H9 (cell line): Measurements from ENCODE around the gene OARD1. TPM values are rescaled to one million over a fixed set of nuclear protein-coding genes. Genes with fewer than 3 reads are reported as not detected.

Source experiments
- DNase-seq: peaks from one replicate; pipeline ENCODE4 v3.0.0-alpha.2; 2017
- H2AFZ ChIP-seq: one replicate; pipeline ENCODE4 v1.6.1; 2013; ENCODE audit warnings: mild to moderate bottlenecking, low read length, control low read depth, moderate library complexity
- H2AK5ac ChIP-seq: 2 replicates; pipeline ENCODE4 v1.6.1; 2013; ENCODE audit warnings: low read length, control low read depth, mixed read lengths; ENCODE audit not compliant: insufficient read length
- H2BK120ac ChIP-seq: one replicate; pipeline ENCODE4 v1.6.1; 2013; ENCODE audit warnings: low read depth, mild to moderate bottlenecking, low read length, control low read depth, inconsistent platforms; ENCODE audit not compliant: poor library complexity, severe bottlenecking
- H2BK12ac ChIP-seq: 2 replicates; pipeline ENCODE4 v1.6.1; 2013; ENCODE audit warnings: low read length, control low read depth, mixed read lengths, low read depth; ENCODE audit not compliant: insufficient read length
- H2BK15ac ChIP-seq: 2 replicates; pipeline ENCODE4 v1.6.1; 2013; ENCODE audit warnings: low read depth, low read length, control low read depth
- H2BK20ac ChIP-seq: one replicate; pipeline ENCODE4 v1.6.1; 2013; ENCODE audit warnings: low read depth, mild to moderate bottlenecking, low read length, control low read depth, inconsistent platforms; ENCODE audit not compliant: poor library complexity, severe bottlenecking
- H2BK5ac ChIP-seq: 2 replicates; pipeline ENCODE4 v1.6.1; 2013; ENCODE audit warnings: low read length, control low read depth, mixed read lengths; ENCODE audit not compliant: insufficient read length
- H3K14ac ChIP-seq: 2 replicates; pipeline ENCODE4 v1.6.1; 2013; ENCODE audit warnings: low read length, control low read depth; ENCODE audit not compliant: insufficient read depth
- H3K18ac ChIP-seq: 2 replicates; pipeline ENCODE4 v1.6.1; 2013; ENCODE audit warnings: low read depth, mild to moderate bottlenecking, mixed read lengths, low read length, control low read depth; ENCODE audit not compliant: insufficient read length
- H3K23ac ChIP-seq: 2 replicates; pipeline ENCODE4 v1.6.1; 2013; ENCODE audit warnings: low read length, control low read depth, mixed read lengths, low read depth; ENCODE audit not compliant: insufficient read length
- H3K23me2 ChIP-seq: 2 replicates; pipeline ENCODE4 v1.6.1; 2013; ENCODE audit warnings: low read depth, mild to moderate bottlenecking, mixed read lengths, low read length, control low read depth; ENCODE audit not compliant: insufficient read length, poor library complexity, severe bottlenecking
- H3K27ac ChIP-seq: 2 replicates; pipeline ENCODE4 v1.5.1; 2013; ENCODE audit warnings: low read length, control low read depth, mixed read lengths, low read depth; ENCODE audit not compliant: insufficient read length
- H3K27me3 ChIP-seq: 2 replicates; pipeline ENCODE4 v1.6.1; 2013; ENCODE audit warnings: low read length, control low read depth, inconsistent platforms; ENCODE audit not compliant: insufficient read depth
- H3K4ac ChIP-seq: 2 replicates; pipeline ENCODE4 v1.6.1; 2013; ENCODE audit warnings: low read depth, mild to moderate bottlenecking, control low read depth, inconsistent platforms, low read length, moderate library complexity
- H3K4me1 ChIP-seq: 2 replicates; pipeline ENCODE4 v1.6.1; 2013; ENCODE audit warnings: low read length, control low read depth, inconsistent platforms; ENCODE audit not compliant: insufficient read depth
- H3K4me2 ChIP-seq: 2 replicates; pipeline ENCODE4 v1.6.1; 2013; ENCODE audit warnings: low read length, control low read depth, mixed read lengths; ENCODE audit not compliant: insufficient read length, insufficient read depth
- H3K56ac ChIP-seq: 2 replicates; pipeline ENCODE4 v1.6.1; 2013; ENCODE audit warnings: low read depth, mild to moderate bottlenecking, mixed read lengths, low read length, control low read depth; ENCODE audit not compliant: insufficient read length
- H3K79me1 ChIP-seq: 2 replicates; pipeline ENCODE4 v1.6.1; 2013; ENCODE audit warnings: low read depth, mild to moderate bottlenecking, moderate library complexity, low read length, control low read depth, inconsistent platforms; ENCODE audit not compliant: insufficient read depth, poor library complexity, severe bottlenecking
- H3K79me2 ChIP-seq: 2 replicates; pipeline ENCODE4 v1.6.1; 2013; ENCODE audit warnings: low read length, control low read depth, inconsistent platforms; ENCODE audit not compliant: insufficient read depth
- H3K9ac ChIP-seq: 2 replicates; pipeline ENCODE4 v1.6.1; 2013; ENCODE audit warnings: low read length, control low read depth, mixed read lengths; ENCODE audit not compliant: insufficient read length; ENCODE audit errors: extremely low read depth
- H3K9me3 ChIP-seq: one replicate; pipeline ENCODE4 v1.6.1; 2013; ENCODE audit warnings: low read depth, low read length, inconsistent platforms; ENCODE audit not compliant: control insufficient read depth
- H3T11ph ChIP-seq: one replicate; pipeline ENCODE4 v1.6.1; 2013; ENCODE audit warnings: mild to moderate bottlenecking, low read length, control low read depth, inconsistent platforms
- H4K20me1 ChIP-seq: one replicate; pipeline ENCODE4 v1.6.1; 2013; ENCODE audit not compliant: control insufficient read depth, insufficient read length, insufficient read depth
- H4K5ac ChIP-seq: 2 replicates; pipeline ENCODE4 v1.6.1; 2013; ENCODE audit warnings: low read depth, mild to moderate bottlenecking, mixed read lengths, low read length, control low read depth; ENCODE audit not compliant: insufficient read length
- H4K8ac ChIP-seq: replicated peaks from 2 replicates; pipeline ENCODE4 v1.6.1; 2013; ENCODE audit warnings: low read length, control low read depth, mixed read lengths, low read depth; ENCODE audit not compliant: insufficient read length
- H4K91ac ChIP-seq: 2 replicates; pipeline ENCODE4 v1.6.1; 2013; ENCODE audit warnings: low read depth, mild to moderate bottlenecking, moderate library complexity, mixed read lengths, low read length, control low read depth; ENCODE audit not compliant: insufficient read length
- H3K27ac Mint-ChIP-seq, 3 experiments: 2 replicates in 2 of 3; 3 replicates in 1 of 3; pipeline ENCODE4 v1.8.0; 2020 to 2021; ENCODE audit warnings: mixed read lengths in 3 of 3, mild to moderate bottlenecking in 1 of 3, moderate library complexity in 1 of 3
- H3K27me3 Mint-ChIP-seq: 2 replicates; pipeline ENCODE4 v1.8.0; 2021; ENCODE audit warnings: low read depth, mild to moderate bottlenecking, moderate library complexity, mixed read lengths
- H3K36me3 Mint-ChIP-seq, 3 experiments: 2 replicates in 2 of 3; 3 replicates in 1 of 3; pipeline ENCODE4 v1.8.0; 2020 to 2021; ENCODE audit warnings: low read depth in 3 of 3, mixed read lengths in 3 of 3; ENCODE audit not compliant: insufficient read depth in 1 of 3
- H3K4me1 Mint-ChIP-seq, 2 experiments: 2 replicates each; pipeline ENCODE4 v1.8.0; 2020; ENCODE audit warnings: mixed read lengths in 2 of 2
- H3K4me3 Mint-ChIP-seq, 2 experiments: 2 replicates in 1 of 2; 3 replicates in 1 of 2; pipeline ENCODE4 v1.8.0; 2020 to 2021; ENCODE audit warnings: mild to moderate bottlenecking in 2 of 2, mixed read lengths in 2 of 2, moderate library complexity in 1 of 2
- H3K9me3 Mint-ChIP-seq, 2 experiments: 2 replicates in 1 of 2; 3 replicates in 1 of 2; pipeline ENCODE4 v1.8.0; 2020; ENCODE audit warnings: mild to moderate bottlenecking in 2 of 2, mixed read lengths in 2 of 2, moderate library complexity in 1 of 2
- CTCF ChIP-seq: fragments of 200-600 bp; sonication (generic); conservative IDR thresholded peaks from 3 replicates; pipeline ENCODE4 v1.8.0; 2021; ENCODE audit warnings: antibody characterized with exemption, mild to moderate bottlenecking
- WGBS: extraction: QIAGEN DNeasy Blood & Tissue Kit; methylation state at CpG from one replicate; pipeline ENCODE4 v1.1.7; 2013; ENCODE audit warnings: missing lambda C conversion rate, low lambda C conversion rate, mixed read lengths; ENCODE audit not compliant: insufficient read length; ENCODE audit errors: extremely low coverage; 5-methylcytosine and 5-hydroxymethylcytosine counted together
- total RNA-seq: library from RNA; stranded (reverse); gene quantifications from 2 replicates; pipeline ENCODE4 v1.2.1, GENCODE V29; 2021

The OARD1 gene
- total RNA-seq, 1 experiment from 2014 or later: 36.6 TPM

GRCh38 chr6:41093729-41094128 lies 21.6 kb upstream of the OARD1 start:
- Histone ChIP-seq H3K9me3 (no peaks in the 10 kb centered on the region), H2BK15ac (no peak overlapping the region), H3K9ac (no peak overlapping the region), H3K27ac (no peak overlapping the region), H3K4me1 (no peaks in the 10 kb centered on the region), H3K79me2 (no peaks in the 10 kb centered on the region), H4K5ac (no peak overlapping the region), H3K18ac (no peak overlapping the region), H2BK120ac (no peak overlapping the region), H2BK20ac (no peak overlapping the region), H3K4ac (no peak overlapping the region), H3T11ph (no peak overlapping the region), H3K23me2 (no peaks in the 10 kb centered on the region), H3K23ac (no peak overlapping the region), H3K4me2 (no peak overlapping the region), H4K20me1 (no peaks in the 10 kb centered on the region), H2BK12ac (no peak overlapping the region), H2BK5ac (no peak overlapping the region), H4K91ac (no peak overlapping the region), H2AK5ac (no peak overlapping the region), H3K56ac (no peak overlapping the region), H4K8ac (no peak overlapping the region), H2AFZ (no peak overlapping the region), H3K27me3 (no peaks in the 10 kb centered on the region), H3K14ac (no peak overlapping the region), H3K79me1 (no peaks in the 10 kb centered on the region)
- no peak for TF ChIP-seq CTCF
- H3K27ac Mint-ChIP-seq: no peak overlapping the region
- no peak overlapping the region for H3K4me3 Mint-ChIP-seq
- no peaks in the 10 kb centered on the region for H3K4me1 Mint-ChIP-seq
- H3K27me3 Mint-ChIP-seq: no peaks in the 10 kb centered on the region
- no CpG with 5 or more reads among the region's 6 CpGs for WGBS
- H3K36me3 Mint-ChIP-seq: peaks cover 62 to 95% (median 89%) of the 10 kb centered on the region in 3 experiments; a peak in 6 of 7 replicates
- no peaks in the 10 kb centered on the region for H3K9me3 Mint-ChIP-seq
- no peak for DNase-seq
